ENCODE data around the gene NFYA. TPM values are rescaled to one million over a fixed set of nuclear protein-coding genes. Genes with fewer than 3 reads are reported as not detected.
A peak's percentile ranks its signal among the peaks of the same experiment; 100 is the strongest.

NFYA gene
- total and polyA plus RNA-seq, 9 of the 15 experiments (the other 6 are each of a cell fraction or from before 2014, with no cell fraction given) = 7.3 to 37.1 (median 21.8) TPM

DNA sequence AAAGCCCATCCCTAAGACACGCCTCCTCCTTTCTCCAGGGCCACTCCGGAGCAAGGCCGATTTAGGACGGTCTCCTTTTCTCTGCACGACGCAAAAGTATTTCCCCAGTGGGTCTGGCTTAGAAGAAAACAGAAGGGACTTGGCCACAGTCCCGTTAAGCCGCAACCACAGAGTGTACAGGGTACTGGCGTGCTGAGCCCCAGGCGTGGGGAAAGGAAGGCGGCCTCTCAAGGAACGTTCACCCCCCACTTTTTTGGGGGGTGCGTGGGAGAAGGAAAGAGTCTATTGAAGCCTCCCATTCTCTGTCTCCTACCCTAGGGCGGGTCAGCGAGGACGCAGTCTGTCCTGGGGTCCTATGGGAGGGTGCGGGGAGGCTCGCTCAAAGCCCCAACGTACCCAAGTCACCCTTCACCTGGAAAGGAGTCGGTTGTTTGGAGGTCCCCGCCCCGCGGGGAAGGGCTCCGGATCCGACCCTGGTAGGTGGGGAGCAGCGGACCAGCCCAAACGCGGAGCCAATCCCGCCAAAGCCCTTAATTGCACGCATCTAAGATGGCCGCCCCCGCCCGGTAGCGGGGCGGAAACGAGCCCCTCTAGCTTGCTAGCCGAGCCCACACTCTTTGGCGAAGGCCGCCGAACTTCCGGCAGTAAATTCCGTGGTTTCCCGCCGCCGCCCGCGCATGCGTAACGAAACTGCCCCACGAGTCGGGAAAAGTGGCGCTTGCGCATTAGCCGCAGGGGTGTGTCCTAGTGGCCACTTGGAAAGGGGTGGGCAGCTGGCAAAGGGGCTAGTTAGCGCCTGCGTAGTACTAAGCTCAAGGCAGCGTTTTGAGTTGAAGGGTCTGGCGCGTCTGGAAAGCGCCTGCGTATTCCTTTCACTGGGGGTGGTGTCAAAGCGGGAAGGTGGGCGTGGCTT, 595 bp upstream of the NFYA start, which contains the start of gene OARD1 (continued):
- no peak for TF ChIP-seq STAT6 (CRISPR knock-in tag; IDR thresholded peaks at IDR 0.05)
- TF ChIP-seq ZNF431 (CRISPR knock-in tag; IDR thresholded peaks at IDR 0.05) = peak; percentile 63; the same call in 1 of the 2 replicates
- no peak for TF ChIP-seq NFE2L1 (tag; IDR thresholded peaks at IDR 0.05; ENCODE audit: borderline replicate concordance, low read depth)
- TF ChIP-seq ZC3H8 (IDR thresholded peaks at IDR 0.05) = no peak
- 0 out of 2 replicates have a peak, but pooled peaks have one; percentile 4 for TF ChIP-seq KLF16 (IDR thresholded peaks at IDR 0.05)
- no peak for TF ChIP-seq FOXJ3 (CRISPR knock-in tag; IDR thresholded peaks at IDR 0.05)
- TF ChIP-seq CHD1 (IDR thresholded peaks at IDR 0.05; ENCODE audit: low read length) = peak; percentile 91
- TF ChIP-seq E2F4 (CRISPR knock-in tag; IDR thresholded peaks at IDR 0.05; ENCODE audit: low read depth) = peak; percentile 93
- TF ChIP-seq ZNF318 (IDR thresholded peaks at IDR 0.05; ENCODE audit: borderline replicate concordance in 1 of 2, low read depth in 1 of 2) = no peak
- 0 out of 2 replicates have a peak, but pooled peaks have one; percentile 64 for TF ChIP-seq ZNF830 (CRISPR knock-in tag; IDR thresholded peaks at IDR 0.05)
- TF ChIP-seq POLR2AphosphoS5 (IDR thresholded peaks at IDR 0.05; ENCODE audit: control insufficient read depth, insufficient read depth, low read depth, low read length) = peak; percentile 48
- peak; percentile 19; the same call in 1 of the 2 replicates for TF ChIP-seq EP300 (IDR thresholded peaks at IDR 0.05; ENCODE audit: low read length)
- TF ChIP-seq ELK3 (CRISPR knock-in tag; IDR thresholded peaks at IDR 0.05) = no peak

Data from K562 (cell line).